ENCODE data around the gene NPAS3. TPM values are rescaled to one million over a fixed set of nuclear protein-coding genes. Genes with fewer than 3 reads are reported as not detected.
A peak's percentile ranks its signal among the peaks of the same experiment; 100 is the strongest.

NPAS3 gene
- total RNA-seq, 1 experiment from 2014 or later, result 0.35 TPM

DNA sequence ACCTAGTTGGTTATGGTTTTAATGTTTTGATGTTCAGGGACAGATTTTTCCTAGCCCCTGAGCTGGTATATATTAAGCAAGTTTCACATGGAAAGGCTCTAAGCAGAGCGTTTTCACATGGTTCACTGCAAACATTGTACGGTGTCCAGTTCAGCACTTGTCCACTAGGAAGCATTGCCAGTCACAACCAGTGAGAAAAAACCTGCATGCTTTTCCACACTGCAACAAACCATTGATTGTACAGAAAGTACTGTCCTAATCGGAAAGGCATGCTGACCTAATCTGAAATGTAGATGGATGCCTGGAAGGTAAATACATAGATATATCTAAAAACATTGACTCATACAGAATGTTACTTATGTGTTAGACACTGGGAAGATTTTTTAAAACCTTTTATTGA lies 25.0 kb upstream of the NPAS3 start:
- Mint-ChIP-seq H3K27ac (ENCODE audit: low read depth, unreplicated experiment) (no peak overlapping the region), H3K4me1 (ENCODE audit: insufficient read depth, unreplicated experiment) (peaks cover 6% of the 10 kb centered on the region), H3K27me3 (ENCODE audit: insufficient read depth, unreplicated experiment) (no peaks in the 10 kb centered on the region), H3K4me3 (ENCODE audit: unreplicated experiment) (no peak overlapping the region), H3K9me3 (ENCODE audit: unreplicated experiment) (no peaks in the 10 kb centered on the region), H3K36me3 (ENCODE audit: insufficient read depth, unreplicated experiment) (no peaks in the 10 kb centered on the region)
- ChIA-PET CTCF (no interaction called here), POLR2A (no interaction called here)
- peak; percentile 11 for DNase-seq (ENCODE audit: unreplicated experiment)
- BruUV-seq (replicated peaks), result no TSS peak
- TF ChIP-seq, protein P1, sequence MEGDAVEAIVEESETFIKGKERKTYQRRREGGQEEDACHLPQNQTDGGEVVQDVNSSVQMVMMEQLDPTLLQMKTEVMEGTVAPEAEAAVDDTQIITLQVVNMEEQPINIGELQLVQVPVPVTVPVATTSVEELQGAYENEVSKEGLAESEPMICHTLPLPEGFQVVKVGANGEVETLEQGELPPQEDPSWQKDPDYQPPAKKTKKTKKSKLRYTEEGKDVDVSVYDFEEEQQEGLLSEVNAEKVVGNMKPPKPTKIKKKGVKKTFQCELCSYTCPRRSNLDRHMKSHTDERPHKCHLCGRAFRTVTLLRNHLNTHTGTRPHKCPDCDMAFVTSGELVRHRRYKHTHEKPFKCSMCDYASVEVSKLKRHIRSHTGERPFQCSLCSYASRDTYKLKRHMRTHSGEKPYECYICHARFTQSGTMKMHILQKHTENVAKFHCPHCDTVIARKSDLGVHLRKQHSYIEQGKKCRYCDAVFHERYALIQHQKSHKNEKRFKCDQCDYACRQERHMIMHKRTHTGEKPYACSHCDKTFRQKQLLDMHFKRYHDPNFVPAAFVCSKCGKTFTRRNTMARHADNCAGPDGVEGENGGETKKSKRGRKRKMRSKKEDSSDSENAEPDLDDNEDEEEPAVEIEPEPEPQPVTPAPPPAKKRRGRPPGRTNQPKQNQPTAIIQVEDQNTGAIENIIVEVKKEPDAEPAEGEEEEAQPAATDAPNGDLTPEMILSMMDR (IDR thresholded peaks at IDR 0.05; ENCODE audit: unreplicated experiment), result no peak
- intact Hi-C loops (cut with micrococcal nuclease), result no loop called here

DNA sequence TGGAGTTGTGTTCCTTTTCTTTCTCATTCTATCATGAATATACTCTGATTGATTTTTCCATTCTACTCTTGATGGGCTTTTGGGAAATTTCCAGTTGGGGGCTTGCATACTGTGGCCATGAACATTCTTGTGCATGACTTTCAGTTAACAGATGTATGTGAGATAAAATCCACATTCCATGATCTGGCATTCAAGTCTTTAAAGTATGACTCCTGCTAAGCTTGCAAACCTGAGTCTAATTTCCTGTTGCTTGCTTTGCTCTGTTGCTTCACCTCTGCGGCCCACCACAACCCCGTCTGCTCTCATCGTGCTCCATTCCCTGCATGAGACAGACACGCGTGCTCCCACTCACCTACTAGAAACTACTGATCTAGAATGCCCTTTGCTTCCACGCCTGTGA lies 24.3 kb upstream of the NPAS3 start:
- TF ChIP-seq, protein P1 (IDR thresholded peaks at IDR 0.05; ENCODE audit: unreplicated experiment), result no peak
- Mint-ChIP-seq H3K36me3 (ENCODE audit: insufficient read depth, unreplicated experiment) (no peaks in the 10 kb centered on the region), H3K9me3 (ENCODE audit: unreplicated experiment) (no peaks in the 10 kb centered on the region), H3K27me3 (ENCODE audit: insufficient read depth, unreplicated experiment) (no peaks in the 10 kb centered on the region), H3K4me1 (ENCODE audit: insufficient read depth, unreplicated experiment) (peaks cover 6% of the 10 kb centered on the region), H3K4me3 (ENCODE audit: unreplicated experiment) (no peak overlapping the region), H3K27ac (ENCODE audit: low read depth, unreplicated experiment) (no peak overlapping the region)
- intact Hi-C loops (cut with micrococcal nuclease), result no loop called here
- CTCF ChIA-PET, result no interaction called here
- DNase-seq (ENCODE audit: unreplicated experiment), result no peak
- no TSS peak for BruUV-seq (replicated peaks)
- POLR2A ChIA-PET, result no interaction called here

- Mint-ChIP-seq H3K27ac (ENCODE audit: low read depth, unreplicated experiment) (no peak overlapping the region), H3K36me3 (ENCODE audit: insufficient read depth, unreplicated experiment) (no peaks in the 10 kb centered on the region), H3K4me1 (ENCODE audit: insufficient read depth, unreplicated experiment) (no peaks in the 10 kb centered on the region), H3K27me3 (ENCODE audit: insufficient read depth, unreplicated experiment) (no peaks in the 10 kb centered on the region), H3K9me3 (ENCODE audit: unreplicated experiment) (no peaks in the 10 kb centered on the region), H3K4me3 (ENCODE audit: unreplicated experiment) (no peak overlapping the region)
- no peak for DNase-seq (ENCODE audit: unreplicated experiment)
- ChIA-PET CTCF (no interaction called here), POLR2A (no interaction called here)
- intact Hi-C loops (cut with micrococcal nuclease), result no loop called here
- TF ChIP-seq, protein P1 (IDR thresholded peaks at IDR 0.05; ENCODE audit: unreplicated experiment), result no peak
- no TSS peak for BruUV-seq (replicated peaks)
Observed at GRCh38 chr14:32920696-32921276, 17.9 kb upstream of the NPAS3 start.

DNA sequence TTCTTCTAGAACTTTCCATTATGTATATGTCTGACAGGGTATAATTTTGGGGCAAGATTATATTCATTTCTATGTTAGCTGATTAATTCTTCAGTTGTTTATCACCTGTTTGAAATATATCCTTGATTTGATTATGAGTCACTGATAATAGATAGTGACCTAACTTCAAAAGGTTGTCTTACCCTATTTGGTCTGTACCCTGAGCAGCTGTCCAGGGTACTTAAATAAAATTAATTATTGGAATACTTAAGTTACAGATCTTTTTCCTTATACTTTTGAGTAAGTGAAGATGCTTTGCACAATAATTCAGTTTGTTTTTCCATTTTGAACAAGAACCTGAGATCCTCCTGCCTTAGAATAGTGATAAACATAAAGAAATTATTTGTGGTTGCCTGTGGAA lies 13.2 kb upstream of the NPAS3 start:
- BruUV-seq (replicated peaks), result no TSS peak
- Mint-ChIP-seq H3K27me3 (ENCODE audit: insufficient read depth, unreplicated experiment) (peaks cover 10% of the 10 kb centered on the region), H3K4me1 (ENCODE audit: insufficient read depth, unreplicated experiment) (no peaks in the 10 kb centered on the region), H3K4me3 (ENCODE audit: unreplicated experiment) (no peak overlapping the region), H3K36me3 (ENCODE audit: insufficient read depth, unreplicated experiment) (no peaks in the 10 kb centered on the region), H3K9me3 (ENCODE audit: unreplicated experiment) (peaks cover 7% of the 10 kb centered on the region), H3K27ac (ENCODE audit: low read depth, unreplicated experiment) (no peak overlapping the region)
- intact Hi-C loops (cut with micrococcal nuclease), result no loop called here
- ChIA-PET CTCF (no interaction called here), POLR2A (interaction anchor here (1.0 kb wide), 1 partner anchor 14 kb away, joined by 4 read pairs; no protein-coding TSS in a partner anchor)
- no peak for DNase-seq (ENCODE audit: unreplicated experiment)
- TF ChIP-seq, protein P1 (IDR thresholded peaks at IDR 0.05; ENCODE audit: unreplicated experiment), result no peak
